GM19240 (cell line): ENCODE measurements around the gene NTRK3.

Experiments
- DNase-seq: peaks from one replicate; pipeline ENCODE4 v3.0.0; 2011; ENCODE audit warnings: low spot score; ENCODE audit not compliant: insufficient read length

The NTRK3 gene

GRCh38 chr15:88258093-88258641, 1.6 kb upstream of the NTRK3 start:
- no peak for DNase-seq

DNA sequence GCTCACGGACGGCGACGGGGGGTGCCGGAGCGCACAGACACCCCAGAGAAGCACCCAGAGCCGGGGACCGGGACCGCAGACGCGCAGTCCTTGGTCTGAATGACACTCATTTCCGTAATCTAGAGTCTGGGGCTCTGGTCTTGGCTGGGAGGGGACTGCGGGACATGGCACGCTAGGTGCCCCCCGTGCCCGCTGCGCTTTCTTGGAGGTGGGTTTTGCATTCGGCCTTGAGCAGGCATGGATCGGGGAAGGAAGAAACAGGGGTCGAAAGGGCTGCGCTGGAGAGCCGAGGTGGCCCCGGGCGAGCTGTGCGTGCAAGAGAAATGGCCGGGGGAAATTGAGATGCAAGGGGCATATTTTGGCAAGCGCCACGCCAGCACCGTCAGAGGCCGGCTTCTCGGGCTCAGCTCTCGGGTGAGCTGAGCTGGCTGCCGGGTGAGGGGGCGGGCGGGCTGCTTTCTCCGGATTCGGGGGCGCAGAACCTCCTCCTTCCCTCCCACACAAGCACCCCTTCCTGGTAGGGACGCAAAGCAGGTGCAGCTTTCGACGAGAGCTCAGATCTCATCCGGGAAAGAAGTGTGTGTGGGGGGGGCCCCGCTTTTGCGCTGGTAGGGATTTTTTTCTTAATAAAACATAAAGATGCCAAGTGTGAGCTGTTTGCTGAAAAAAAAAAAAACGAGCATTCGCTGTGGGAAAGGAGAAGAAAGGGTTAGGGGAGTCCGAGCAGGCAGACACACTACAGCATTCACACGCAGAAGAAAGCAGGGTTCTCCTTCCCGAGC, 963 bp upstream of the NTRK3 start:
- DNase-seq = no peak

- no peak for DNase-seq
These were observed 858 bp downstream of the NTRK3 start for GRCh38 chr15:88255484-88256278.

DNA sequence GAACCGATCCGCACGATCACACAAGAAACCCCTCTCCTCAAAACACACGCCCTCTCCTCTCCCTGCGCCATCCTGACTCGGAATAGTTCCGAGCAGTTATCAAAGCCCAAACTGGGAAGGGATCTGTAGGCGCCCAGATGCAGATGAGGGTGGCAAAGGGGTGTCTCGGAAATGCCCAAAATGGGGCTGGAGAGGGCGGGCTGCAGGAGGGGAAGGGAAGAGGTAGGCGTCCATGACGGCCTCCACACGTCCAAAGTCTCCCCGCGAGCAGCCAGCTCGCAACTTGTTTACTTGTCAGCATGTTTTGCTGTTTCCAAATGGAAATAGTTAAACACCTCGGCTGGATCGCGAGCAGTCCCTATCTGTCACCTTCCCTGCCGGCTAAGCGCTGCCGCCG, 1.5 kb downstream of the NTRK3 start:
- no peak for DNase-seq

- DNase-seq = no peak
These were observed 4.1 kb downstream of the NTRK3 start for GRCh38 chr15:88252441-88252840.

DNA sequence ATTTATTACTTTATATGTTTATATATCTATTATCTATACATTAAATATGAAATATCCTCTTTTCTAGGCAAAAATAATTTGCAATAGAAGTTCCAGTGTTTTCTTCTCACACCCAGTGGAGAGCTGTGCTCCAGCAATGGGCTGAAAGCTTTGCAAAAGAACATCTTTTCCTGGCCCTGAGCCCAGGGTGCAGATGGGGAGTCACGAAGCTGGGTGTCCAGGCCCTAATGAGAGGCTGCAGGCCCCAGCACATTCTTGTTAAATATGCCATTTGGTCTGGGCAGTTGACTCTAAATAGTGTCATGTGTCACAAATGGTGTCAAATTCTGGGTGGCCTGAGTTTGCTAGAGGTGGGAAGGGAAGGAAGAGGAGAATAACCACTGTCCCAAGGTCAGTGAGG, 5.7 kb downstream of the NTRK3 start:
- no peak for DNase-seq

GRCh38 chr15:88249220-88249619, 7.3 kb downstream of the NTRK3 start:
- DNase-seq = no peak

GRCh38 chr15:88247914-88248313, 8.6 kb downstream of the NTRK3 start:
- no peak for DNase-seq

DNA sequence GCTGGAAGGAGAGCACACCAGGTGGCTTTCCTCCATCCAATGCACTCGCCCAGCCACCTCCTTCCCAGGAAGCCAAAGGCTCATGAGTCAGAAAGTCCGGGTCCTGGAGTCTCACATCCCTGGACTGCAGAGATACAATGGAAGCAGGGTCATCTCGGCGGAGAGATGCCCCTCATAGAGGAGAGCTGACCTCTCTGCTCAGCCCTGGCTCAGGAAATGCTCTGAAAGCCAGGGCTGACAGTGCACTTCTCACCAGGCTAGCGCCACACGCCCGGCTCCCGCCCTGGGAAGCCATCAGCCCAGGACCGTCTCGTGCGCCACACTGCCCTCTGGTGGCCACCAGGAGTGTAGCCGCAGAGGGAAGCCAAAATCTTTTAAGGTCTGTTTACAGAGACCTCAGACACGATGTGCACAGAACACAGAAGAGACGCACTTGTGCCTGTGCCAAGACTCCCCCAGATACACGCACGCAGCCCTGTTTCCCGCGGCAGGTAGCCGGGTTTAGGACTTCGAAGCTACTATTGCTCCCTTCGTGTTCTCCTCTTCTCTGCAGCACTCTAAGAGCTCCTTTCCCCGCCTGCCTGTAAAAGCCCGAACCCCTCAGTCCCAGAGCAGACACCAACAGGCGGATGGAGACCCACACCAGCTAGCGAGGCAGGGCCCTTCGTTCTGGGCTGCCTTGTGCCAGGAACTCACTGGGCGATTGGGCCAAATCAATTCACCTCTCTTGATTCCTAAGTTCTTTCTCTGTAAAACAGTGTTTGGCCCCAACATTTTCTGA, 9.7 kb downstream of the NTRK3 start:
- peak; percentile 68 for DNase-seq

- no peak for DNase-seq
These were observed 10.5 kb downstream of the NTRK3 start for GRCh38 chr15:88246081-88246480.

DNA sequence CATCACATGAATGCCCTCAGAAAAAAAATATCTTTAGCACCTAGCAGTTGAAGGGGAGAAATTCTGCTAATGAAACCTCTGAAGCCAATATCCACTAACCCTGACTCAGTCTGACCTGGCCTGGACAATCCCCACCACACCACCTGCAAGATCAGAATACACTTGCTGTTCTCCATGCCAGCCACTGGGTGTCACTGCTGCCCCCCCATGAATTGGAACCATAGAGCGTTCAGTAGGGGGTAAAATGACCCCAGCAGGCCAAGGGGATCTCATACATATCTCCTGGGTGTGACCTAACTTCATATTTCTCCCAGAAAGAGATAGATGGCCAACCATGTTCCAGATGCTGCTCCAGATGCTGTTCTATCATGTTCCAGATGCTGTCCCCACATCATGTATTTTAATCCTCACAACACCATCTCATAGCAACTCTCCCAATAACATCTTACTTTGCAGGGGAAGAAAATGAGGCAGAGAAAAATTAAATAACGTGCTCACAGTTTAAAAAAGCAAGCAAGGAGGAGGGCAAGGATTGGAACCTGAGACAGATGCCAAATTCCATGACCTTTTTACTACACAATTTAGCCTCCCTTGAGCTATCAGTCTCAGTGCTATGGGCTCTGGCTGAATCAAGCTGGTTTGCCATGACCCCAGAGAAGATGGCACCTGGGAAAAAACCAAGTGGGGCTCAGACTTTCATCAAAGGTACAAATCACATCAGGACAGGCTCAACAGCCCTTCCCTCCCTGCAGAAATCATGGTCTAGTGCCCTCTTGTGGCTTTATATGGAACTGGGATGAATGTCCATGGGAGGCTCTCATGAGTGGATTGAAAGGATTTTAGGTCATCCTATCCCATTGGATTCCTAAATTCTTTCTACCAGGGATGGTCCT, 12.4 kb downstream of the NTRK3 start:
- peak; percentile 38 for DNase-seq

DNA sequence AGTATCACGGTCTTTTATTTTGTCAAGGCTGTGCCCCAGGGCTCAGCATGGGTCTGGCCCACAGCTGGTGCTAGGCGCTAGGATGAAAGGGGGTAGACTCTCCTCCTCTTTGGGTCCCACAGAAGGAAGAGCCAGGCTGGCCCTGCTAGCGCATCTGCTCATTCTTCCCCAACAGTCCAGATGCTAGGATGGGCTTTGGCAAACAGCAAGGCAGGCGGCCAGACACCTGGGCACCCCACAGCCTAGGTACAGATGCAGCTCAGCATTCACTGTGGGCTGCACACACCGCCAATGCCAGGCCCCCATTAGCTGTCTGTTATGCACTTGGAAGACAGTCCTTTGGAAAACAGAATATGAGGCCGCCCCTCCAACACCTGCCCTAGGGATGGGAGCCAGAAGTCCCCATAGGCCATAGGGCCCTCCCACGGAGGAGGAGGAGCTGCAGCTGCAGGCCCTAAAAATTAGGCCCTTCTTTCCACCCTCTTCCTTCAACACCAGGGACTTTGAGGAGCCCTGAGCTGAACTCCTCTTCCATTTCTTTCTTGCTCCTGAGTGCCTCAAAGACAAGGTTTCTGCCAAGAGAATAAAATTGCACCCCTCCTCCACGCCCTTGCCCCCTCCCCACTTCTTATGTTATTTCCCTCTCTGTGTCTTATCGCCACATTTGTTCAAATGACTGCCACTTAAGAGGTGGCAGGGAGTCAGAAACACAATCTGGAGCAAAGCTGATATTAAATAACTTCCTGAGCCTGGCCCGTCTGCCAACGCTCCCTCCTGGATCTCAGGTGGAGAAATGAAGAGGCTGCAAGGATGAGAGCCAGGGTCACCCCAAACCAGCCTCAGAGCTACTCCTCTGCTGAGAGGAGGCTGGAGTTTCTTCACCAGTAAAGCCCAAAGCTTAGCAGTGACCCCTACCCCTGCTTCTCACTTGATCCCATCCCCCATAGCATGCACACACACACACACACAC, 13.7 kb downstream of the NTRK3 start:
- DNase-seq = no peak

- DNase-seq = no peak
These were observed 15.1 kb downstream of the NTRK3 start for GRCh38 chr15:88241461-88241860.

DNA sequence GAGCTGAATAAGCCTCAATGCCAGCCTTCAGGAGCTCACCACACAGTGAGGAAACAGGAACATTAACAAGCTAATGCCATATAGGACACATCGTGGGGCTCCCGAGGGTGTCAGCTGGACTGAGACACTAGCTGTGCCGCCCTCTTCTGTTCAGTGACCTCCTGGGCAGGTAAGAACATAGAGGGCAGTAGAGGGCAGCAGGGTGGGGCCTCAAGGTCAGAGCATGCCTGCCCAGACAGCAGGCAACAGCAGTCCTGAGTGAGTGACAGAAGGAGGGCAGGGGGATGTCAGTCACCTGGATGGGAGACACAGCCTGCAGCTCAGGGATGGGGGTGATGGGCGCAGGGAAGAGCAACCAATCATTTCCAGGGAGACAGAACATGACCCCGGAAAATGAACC, 15.5 kb downstream of the NTRK3 start:
- DNase-seq = no peak

GRCh38 chr15:88239594-88239993, 16.9 kb downstream of the NTRK3 start:
- DNase-seq = no peak

- DNase-seq = no peak
These were observed 17.7 kb downstream of the NTRK3 start for GRCh38 chr15:88238618-88239430.

DNA sequence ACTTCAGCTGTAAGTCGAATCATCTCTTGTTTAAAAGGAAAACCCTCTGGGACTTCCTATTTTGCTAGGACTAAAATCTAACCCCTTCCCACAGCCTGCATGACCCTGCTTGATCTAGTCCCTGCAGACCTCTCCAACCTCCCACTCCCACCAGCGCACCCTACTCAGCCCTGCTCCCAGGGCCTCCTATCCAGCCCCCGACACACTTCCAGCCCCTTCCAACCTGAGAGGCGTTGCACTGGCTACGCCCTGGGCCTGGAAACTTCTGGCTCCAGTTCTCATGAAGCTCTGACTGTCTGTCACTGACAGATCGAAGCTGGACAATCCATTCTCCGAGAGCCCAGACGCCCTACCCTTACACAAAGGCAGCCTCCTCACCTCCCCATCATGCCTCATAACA, 21.8 kb downstream of the NTRK3 start:
- DNase-seq = no peak

GRCh38 chr15:88233921-88234320, 22.6 kb downstream of the NTRK3 start:
- DNase-seq = no peak

DNA sequence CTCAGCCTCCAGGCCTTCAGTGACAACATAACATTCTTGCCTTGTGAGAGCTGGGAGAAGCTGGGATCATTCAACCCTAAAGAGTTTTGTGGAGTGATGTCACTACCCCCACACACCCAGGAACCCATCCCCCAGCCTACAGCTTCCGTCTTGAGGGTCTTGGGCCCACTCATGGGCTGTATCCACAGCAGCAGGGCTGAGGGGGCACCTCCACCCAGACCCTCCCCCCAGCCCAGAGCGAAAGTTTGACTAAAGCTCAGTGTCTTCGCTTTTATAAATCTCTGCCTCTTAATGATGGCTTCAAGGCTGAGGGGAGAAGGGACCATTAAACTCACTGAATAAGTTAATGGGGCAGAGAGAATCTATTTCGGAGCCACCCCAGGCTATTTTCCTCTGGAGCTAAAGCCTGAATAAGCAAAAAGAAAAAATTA, 23.8 kb downstream of the NTRK3 start:
- DNase-seq = no peak
